GM12801 (cell line): ENCODE measurements around the gene TSEN34.

Source experiments
- TF ChIP-seq, protein P1 (sequence below): IDR thresholded peaks from one replicate; pipeline ENCODE4 v1.5.1; 2011; ENCODE audit warnings: control low read depth; ENCODE audit not compliant: insufficient read length; ENCODE audit errors: extremely low read depth

The TSEN34 gene

GRCh38 chr19:54196536-54196935 is 5.4 kb downstream of the TSEN34 start:
- TF ChIP-seq, protein P1, sequence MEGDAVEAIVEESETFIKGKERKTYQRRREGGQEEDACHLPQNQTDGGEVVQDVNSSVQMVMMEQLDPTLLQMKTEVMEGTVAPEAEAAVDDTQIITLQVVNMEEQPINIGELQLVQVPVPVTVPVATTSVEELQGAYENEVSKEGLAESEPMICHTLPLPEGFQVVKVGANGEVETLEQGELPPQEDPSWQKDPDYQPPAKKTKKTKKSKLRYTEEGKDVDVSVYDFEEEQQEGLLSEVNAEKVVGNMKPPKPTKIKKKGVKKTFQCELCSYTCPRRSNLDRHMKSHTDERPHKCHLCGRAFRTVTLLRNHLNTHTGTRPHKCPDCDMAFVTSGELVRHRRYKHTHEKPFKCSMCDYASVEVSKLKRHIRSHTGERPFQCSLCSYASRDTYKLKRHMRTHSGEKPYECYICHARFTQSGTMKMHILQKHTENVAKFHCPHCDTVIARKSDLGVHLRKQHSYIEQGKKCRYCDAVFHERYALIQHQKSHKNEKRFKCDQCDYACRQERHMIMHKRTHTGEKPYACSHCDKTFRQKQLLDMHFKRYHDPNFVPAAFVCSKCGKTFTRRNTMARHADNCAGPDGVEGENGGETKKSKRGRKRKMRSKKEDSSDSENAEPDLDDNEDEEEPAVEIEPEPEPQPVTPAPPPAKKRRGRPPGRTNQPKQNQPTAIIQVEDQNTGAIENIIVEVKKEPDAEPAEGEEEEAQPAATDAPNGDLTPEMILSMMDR, result no peak

- TF ChIP-seq, protein P1, result no peak
Measured at GRCh38 chr19:54197121-54197520, 6.0 kb downstream of the TSEN34 start.

- TF ChIP-seq, protein P1, result no peak
Measured at GRCh38 chr19:54199401-54199800, 8.3 kb downstream of the TSEN34 start.

GRCh38 chr19:54201172-54201701 is 10.1 kb downstream of the TSEN34 start:
- TF ChIP-seq, protein P1, result no peak

- TF ChIP-seq, protein P1, result no peak
Measured at GRCh38 chr19:54201980-54202379, 10.9 kb downstream of the TSEN34 start.

DNA sequence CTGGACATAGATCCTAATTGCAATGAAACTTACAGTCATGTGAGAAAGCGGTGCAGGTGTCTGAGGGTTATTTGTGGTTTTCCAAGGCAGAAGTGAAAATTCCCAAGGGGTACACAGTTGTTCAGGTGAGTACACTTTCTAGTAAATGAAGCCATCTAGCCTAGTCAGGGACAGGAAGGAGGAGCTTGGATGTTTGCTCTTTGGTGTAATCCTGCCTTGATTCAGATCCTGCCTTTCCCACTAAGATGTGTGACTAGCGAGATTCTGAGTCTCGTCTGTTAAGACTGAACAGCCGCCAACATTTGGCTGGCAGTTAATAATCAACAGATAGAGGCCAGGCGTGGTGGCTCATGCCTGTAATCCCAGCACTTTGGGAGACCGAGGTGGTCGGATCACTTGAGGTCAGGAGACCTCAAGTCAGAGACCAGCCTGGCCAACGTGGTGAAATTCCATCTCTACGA is 12.1 kb downstream of the TSEN34 start:
- TF ChIP-seq, protein P1, result no peak

DNA sequence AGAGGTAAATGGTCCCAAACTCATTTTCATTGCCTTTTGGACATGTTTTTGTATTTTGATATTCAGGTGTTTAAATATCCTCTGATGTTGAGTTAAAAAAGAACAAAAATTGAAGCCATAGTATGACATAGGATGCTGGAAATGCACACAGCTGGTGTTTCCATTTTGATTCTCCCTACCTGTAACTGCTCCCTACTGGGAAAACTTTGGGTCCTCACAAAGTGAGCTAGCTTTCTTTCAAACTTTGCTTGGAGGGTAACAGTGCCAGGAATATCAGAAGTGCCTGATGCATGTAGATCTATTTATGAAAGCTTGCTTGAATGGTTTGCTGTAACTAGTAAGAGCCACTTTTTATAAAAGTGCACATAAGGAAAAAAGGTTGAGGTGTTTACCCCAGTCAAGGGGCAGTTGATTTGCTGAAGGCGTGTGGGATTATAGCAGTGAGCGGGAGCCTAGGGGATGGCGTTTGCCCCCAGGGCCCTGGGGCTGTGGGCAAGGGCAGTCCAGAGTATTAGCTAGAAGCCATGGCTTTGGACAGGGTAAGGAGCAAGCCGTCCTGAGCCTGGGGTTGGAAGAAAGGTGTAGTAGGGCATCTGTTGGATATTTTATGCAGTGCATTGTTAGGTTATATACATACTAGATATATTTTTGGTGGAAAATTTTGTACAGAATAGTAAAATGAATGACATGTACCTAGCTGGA is 13.8 kb downstream of the TSEN34 start:
- TF ChIP-seq, protein P1, result no peak
